GM23338 (cell line): ENCODE measurements around the gene SNORC. TPM values are rescaled to one million over a fixed set of nuclear protein-coding genes. Genes with fewer than 3 reads are reported as not detected.

Experiments used
- ATAC-seq: fragments of 200-7000 bp; cut with Tn5 transposase; 3 replicates; pipeline ENCODE4 v1.9.1; 2020
- DNase-seq: peaks from one replicate; pipeline ENCODE4 v3.0.0-alpha.2; 2015; ENCODE audit warnings: low spot score
- H2AFZ ChIP-seq: fragments of 200-600 bp; sonication (generic); 2 replicates; pipeline ENCODE4 v1.8.0; 2016; ENCODE audit warnings: antibody characterized with exemption, mild to moderate bottlenecking, moderate library complexity
- H3F3A ChIP-seq: fragments of 200-600 bp; sonication (generic); replicated peaks from 2 replicates; pipeline ENCODE4 v1.8.0; 2017; ENCODE audit warnings: antibody characterized with exemption, mixed run types, low read depth
- H3K27ac ChIP-seq: fragments of 200-600 bp; sonication (generic); 2 replicates; pipeline ENCODE4 v1.6.1; 2016; ENCODE audit warnings: low read depth
- H3K27me3 ChIP-seq: fragments of 200-600 bp; sonication (generic); 2 replicates; pipeline ENCODE4 v1.8.0; 2016; ENCODE audit warnings: mild to moderate bottlenecking, mixed run types, moderate library complexity; ENCODE audit not compliant: insufficient read depth
- H3K36me3 ChIP-seq: fragments of 200-600 bp; sonication (generic); 2 replicates; pipeline ENCODE4 v1.8.0; 2016; ENCODE audit warnings: mild to moderate bottlenecking; ENCODE audit not compliant: insufficient read depth
- H3K4me1 ChIP-seq: fragments of 200-600 bp; sonication (generic); 2 replicates; pipeline ENCODE4 v1.8.0; 2016; ENCODE audit warnings: mild to moderate bottlenecking, moderate library complexity; ENCODE audit not compliant: insufficient read depth
- H3K4me2 ChIP-seq: fragments of 200-600 bp; sonication (generic); 2 replicates; pipeline ENCODE4 v1.7.1; 2017; ENCODE audit warnings: mixed run types
- H3K4me3 ChIP-seq: fragments of 200-600 bp; sonication (generic); 2 replicates; pipeline ENCODE4 v1.6.1; 2016; ENCODE audit warnings: mixed run types
- H3K79me2 ChIP-seq: fragments of 200-600 bp; sonication (generic); replicated peaks from 2 replicates; pipeline ENCODE4 v1.8.0; 2017; ENCODE audit warnings: mild to moderate bottlenecking; ENCODE audit not compliant: insufficient read depth
- H3K9me2 ChIP-seq: fragments of 200-600 bp; sonication (generic); 2 replicates; pipeline ENCODE4 v1.8.0; 2017; ENCODE audit not compliant: insufficient read depth
- H4K20me1 ChIP-seq: fragments of 200-600 bp; sonication (generic); replicated peaks from 2 replicates; pipeline ENCODE4 v1.8.0; 2017; ENCODE audit warnings: mild to moderate bottlenecking; ENCODE audit not compliant: insufficient read depth
- H3K27ac Mint-ChIP-seq: 2 replicates; pipeline ENCODE4 v1.8.0; 2020; ENCODE audit warnings: inconsistent platforms, mild to moderate bottlenecking, moderate library complexity, mixed read lengths
- H3K27me3 Mint-ChIP-seq: 3 replicates; pipeline ENCODE4 v1.8.0; 2022; ENCODE audit warnings: low read depth, mild to moderate bottlenecking, moderate library complexity, mixed read lengths, inconsistent platforms; ENCODE audit not compliant: insufficient read depth, poor library complexity
- H3K36me3 Mint-ChIP-seq: 3 replicates; pipeline ENCODE4 v1.8.0; 2021; ENCODE audit warnings: low read depth, mild to moderate bottlenecking, inconsistent platforms, moderate library complexity, mixed read lengths
- H3K4me1 Mint-ChIP-seq: 3 replicates; pipeline ENCODE4 v1.8.0; 2020; ENCODE audit warnings: mild to moderate bottlenecking, inconsistent platforms, mixed read lengths
- H3K4me3 Mint-ChIP-seq: 3 replicates; pipeline ENCODE4 v1.8.0; 2021; ENCODE audit warnings: moderate library complexity, mild to moderate bottlenecking, inconsistent platforms, mixed read lengths
- H3K9me3 Mint-ChIP-seq: 3 replicates; pipeline ENCODE4 v1.8.0; 2020; ENCODE audit warnings: moderate library complexity, mild to moderate bottlenecking, inconsistent platforms, mixed read lengths
- CREB1 ChIP-seq: fragments of 250-450 bp; sonication (Bioruptor Pico); IDR thresholded peaks from 2 replicates; pipeline ENCODE4 v1.5.0; 2020; ENCODE audit warnings: low read depth, mild to moderate bottlenecking, moderate library complexity
- CTCF ChIP-seq, 2 experiments: fragments of 200-600 bp in 1 of 2; sonication (generic) in 1 of 2; conservative IDR thresholded peaks; 2 replicates each; pipeline versions ENCODE4 v1.5.1 to v1.6.1; 2016 to 2017; ENCODE audit warnings: antibody characterized with exemption in 2 of 2, low read depth in 2 of 2, mild to moderate bottlenecking in 2 of 2, moderate library complexity in 1 of 2
- EZH2 ChIP-seq: fragments of 200-600 bp; sonication (generic); IDR thresholded peaks from one replicate; pipeline ENCODE4 v1.8.0; 2017; ENCODE audit warnings: antibody characterized with exemption, mild to moderate bottlenecking, low read depth; ENCODE audit not compliant: unreplicated experiment
- EZH2phosphoT487 ChIP-seq: fragments of 200-600 bp; sonication (generic); IDR thresholded peaks from one replicate; pipeline ENCODE4 v1.8.1; 2018; ENCODE audit warnings: antibody characterized with exemption; ENCODE audit not compliant: unreplicated experiment
- JUNB ChIP-seq: IDR thresholded peaks from one replicate; pipeline ENCODE4 v1.6.1; 2016; ENCODE audit warnings: antibody characterized with exemption; ENCODE audit not compliant: unreplicated experiment
- NANOG ChIP-seq: IDR thresholded peaks from 2 replicates; pipeline ENCODE4 v1.6.1; 2016; ENCODE audit warnings: antibody characterized with exemption, borderline replicate concordance
- POLR2AphosphoS5 ChIP-seq: IDR thresholded peaks from 2 replicates; pipeline ENCODE4 v1.6.1; 2016; ENCODE audit warnings: antibody characterized with exemption, low read depth
- REST ChIP-seq: IDR thresholded peaks from one replicate; pipeline ENCODE4 v1.6.1; 2018; ENCODE audit warnings: antibody characterized with exemption; ENCODE audit not compliant: unreplicated experiment
- STAT1 ChIP-seq: IDR thresholded peaks from one replicate; pipeline ENCODE4 v1.6.1; 2016; ENCODE audit warnings: antibody characterized with exemption; ENCODE audit not compliant: unreplicated experiment
- polyA plus RNA-seq: library from polyadenylated mRNA; unstranded; fragments of >200 nt; fragmentation: Nextera tagmentation; extraction: Ambion mirVana; gene quantifications from 2 replicates; pipeline ENCODE4 v1.2.1, GENCODE V29; 2016
- total RNA-seq: library from RNA; depleted of rRNA; stranded (reverse); fragments of >200 nt; shearing (Covaris generic); gene quantifications from 2 replicates; pipeline ENCODE4 v1.2.3, GENCODE V29; 2014

The SNORC gene
- total and polyA plus RNA-seq, 2 experiments from 2014 or later = 0.80 to 1.6 TPM

- TF ChIP-seq REST (no peak), CTCF (conservative IDR thresholded peaks at IDR 0.05; ENCODE audit: low read depth in 2 of 2) (no peak)
Measured at GRCh38 chr2:232924433-232924832, 54.4 kb downstream of the SNORC start (continued).

- peaks cover 3% of the 10 kb centered on the region; the same call in 1 of the 3 replicates for H3K9me3 Mint-ChIP-seq
- Histone ChIP-seq H3F3A (no peaks in the 10 kb centered on the region), H2AFZ (no peak overlapping the region), H3K79me2 (no peaks in the 10 kb centered on the region), H3K36me3 (no peaks in the 10 kb centered on the region), H3K9me2 (0 out of 2 replicates have a peak, but pooled peaks cover 4% of the 10 kb centered on the region), H3K4me2 (no peak overlapping the region), H3K27me3 (peaks cover 57% of the 10 kb centered on the region), H3K4me3 (no peak overlapping the region), H3K4me1 (peaks cover 27% of the 10 kb centered on the region), H4K20me1 (no peaks in the 10 kb centered on the region; the same call in none of the 2 replicates), H3K27ac (no peak overlapping the region)
- no peaks in the 10 kb centered on the region for H3K36me3 Mint-ChIP-seq
- H3K27me3 Mint-ChIP-seq = peaks cover 39% of the 10 kb centered on the region
- no peak overlapping the region for H3K4me3 Mint-ChIP-seq
- H3K27ac Mint-ChIP-seq = no peak overlapping the region
- H3K4me1 Mint-ChIP-seq = peaks cover 29% of the 10 kb centered on the region
- DNase-seq = peak; percentile 41
- peak; percentile 18 for ATAC-seq
- TF ChIP-seq REST (no peak), STAT1 (no peak), EZH2 (no peak), JUNB (no peak), POLR2AphosphoS5 (no peak), NANOG (no peak), EZH2phosphoT487 (no peak), CREB1 (no peak)
Measured at GRCh38 chr2:232925153-232925820, 55.2 kb downstream of the SNORC start.
